Hair follicle dermal papilla cell (primary cell): ENCODE data around the gene OR52E4. TPM values are rescaled to one million over a fixed set of nuclear protein-coding genes. Genes with fewer than 3 reads are reported as not detected.

Experiments used
- total RNA-seq: library from RNA; depleted of rRNA; stranded (reverse); fragments of >200 nt; gene quantifications from 2 replicates; pipeline ENCODE4 v1.2.3, GENCODE V29; 2012

Gene OR52E4
- total RNA-seq, result not detected in 2 replicates

DNA sequence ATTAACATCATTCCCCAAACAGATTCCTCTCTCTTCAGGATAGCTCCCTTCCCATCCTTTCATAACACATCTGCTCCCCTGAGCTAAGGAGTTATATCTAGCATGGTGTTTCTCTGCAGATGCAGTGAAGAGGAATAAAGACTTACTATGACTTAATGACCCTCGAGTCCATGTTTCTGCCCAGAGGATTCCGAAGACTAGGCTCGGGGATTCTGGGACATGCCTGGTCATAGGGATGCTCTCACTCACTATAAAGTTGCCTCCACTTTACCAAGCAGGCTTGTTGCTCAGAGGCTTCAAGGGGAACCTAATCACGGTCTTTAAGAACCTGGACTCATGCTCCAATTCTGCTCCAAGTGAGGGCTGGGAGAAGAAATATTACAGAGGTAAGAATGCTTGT lies at the start of gene OR52E4:
Gene OR52E4, plus strand, starts transcription at position 301 of the 400 bp plus-strand sequence. CDS start 3,664 bp downstream, outside the sequence.

DNA sequence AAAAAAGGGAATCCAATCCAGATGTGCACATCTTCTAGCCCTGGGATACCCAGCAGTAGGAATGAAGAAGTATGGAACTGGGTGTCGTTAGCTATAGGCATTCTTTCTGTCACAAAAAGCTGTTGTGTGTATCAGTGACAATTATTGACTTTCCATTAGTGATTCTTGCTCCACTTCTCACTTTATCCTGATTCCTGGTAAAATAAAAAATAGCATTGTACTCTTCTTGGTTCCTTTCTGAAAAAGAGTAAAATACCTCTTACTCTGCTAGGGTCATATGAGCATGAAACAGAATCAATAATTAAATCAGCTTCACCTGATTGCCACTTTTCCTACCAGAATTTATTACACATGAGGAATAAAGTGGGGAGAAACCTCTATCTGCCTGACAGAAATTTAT lies 38.6 kb upstream of the OR52E4 start, which contains the start of gene OR52E6:
Gene OR52E6, minus strand, starts transcription at position 101 of the 400 bp plus-strand sequence. Its CDS starts 0 bp downstream, at position 101.

DNA sequence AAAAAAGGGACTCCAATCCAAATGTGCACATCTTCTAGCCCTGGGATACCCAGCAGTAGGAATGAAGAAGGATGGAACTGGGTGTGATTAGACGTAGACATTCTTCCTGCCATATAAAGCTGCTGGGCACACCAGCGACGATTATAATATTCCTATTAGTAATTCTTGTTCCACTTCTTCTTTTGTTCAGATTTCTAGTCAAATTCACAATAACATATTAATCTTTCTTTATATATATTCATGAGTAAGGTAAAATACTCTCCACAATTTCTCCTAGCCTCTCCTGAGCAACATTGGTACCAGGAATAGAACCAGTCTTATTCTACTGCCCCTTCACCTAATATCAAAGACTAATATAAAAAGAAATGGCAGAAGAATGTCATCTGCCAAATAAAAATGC lies 22.8 kb upstream of the OR52E4 start, which contains the start of gene OR52E8:
Gene OR52E8, minus strand, starts transcription at position 101 of the 400 bp plus-strand sequence. Its CDS starts 0 bp downstream, at position 101.

DNA sequence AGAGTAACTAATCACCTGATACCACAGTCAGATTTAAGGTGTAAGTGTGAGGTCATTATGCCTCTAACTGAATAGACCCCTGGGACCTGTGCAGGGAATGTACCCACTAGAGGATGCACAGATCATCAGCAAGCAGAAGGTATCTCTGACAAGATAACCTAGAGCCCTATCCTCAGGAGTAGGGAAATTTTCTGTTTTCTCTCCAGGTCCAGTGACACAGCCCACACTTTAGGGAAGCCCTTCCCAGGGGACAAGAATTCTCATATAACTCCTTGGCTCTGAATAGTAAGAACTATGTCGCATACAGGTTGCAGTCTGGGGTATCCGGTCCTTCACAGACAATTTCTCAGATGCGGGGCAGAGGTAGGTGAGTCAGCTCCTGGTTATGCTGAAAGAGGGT lies 12.5 kb downstream of the OR52E4 start, which contains the start of gene OR52E5:
Gene OR52E5, plus strand, starts transcription at position 301 of the 400 bp plus-strand sequence. CDS start 7,569 bp downstream, outside the sequence.

Other genes starting within 250 kb of the OR52E4 start
- 30.7 and 32.6 TPM in 2 replicates for gene TRIM5, start 195.6 kb upstream of the OR52E4 start, total RNA-seq
- 143 and 164 TPM in 2 replicates for gene TRIM22, start 190.8 kb upstream of the OR52E4 start, total RNA-seq
- gene OR56B1, start 144.2 kb upstream of the OR52E4 start, total RNA-seq, result 0.12 TPM in 1 of 2 replicates, not detected in the other
- gene OR52N4, start 126.4 kb upstream of the OR52E4 start, total RNA-seq, result not detected in 2 replicates
- gene OR52N5, start 97.3 kb upstream of the OR52E4 start, total RNA-seq, result not detected in 2 replicates
- not detected in 2 replicates for gene OR52N1, start 89.4 kb upstream of the OR52E4 start, total RNA-seq
- gene OR52N2, start 71.7 kb upstream of the OR52E4 start, total RNA-seq, result not detected in 2 replicates
- gene OR52E6, start 38.7 kb upstream of the OR52E4 start, total RNA-seq, result not detected in 2 replicates
- not detected in 2 replicates for gene OR52E8, start 22.9 kb upstream of the OR52E4 start, total RNA-seq
- not detected in 2 replicates for gene OR52E5, start 12.6 kb downstream of the OR52E4 start, total RNA-seq
- not detected in 2 replicates for gene OR56A3, start 61.6 kb downstream of the OR52E4 start, total RNA-seq
- not detected in 2 replicates for gene OR56A5, start 87.9 kb downstream of the OR52E4 start, total RNA-seq
- gene OR52L1, start 106.4 kb downstream of the OR52E4 start, total RNA-seq, result not detected in 2 replicates
- not detected in 2 replicates for gene OR56A4, start 126.3 kb downstream of the OR52E4 start, total RNA-seq
- gene OR56A1, start 150.1 kb downstream of the OR52E4 start, total RNA-seq, result not detected in 2 replicates
- not detected in 2 replicates for gene OR56B4, start 227.1 kb downstream of the OR52E4 start, total RNA-seq